Cardiac muscle cell (in vitro differentiated cells and primary cell): ENCODE measurements around the gene GNAZ. TPM values are rescaled to one million over a fixed set of nuclear protein-coding genes. Genes with fewer than 3 reads are reported as not detected.

ENCODE experiments used
- DNase-seq, 2 donors: peaks; one replicate each; pipeline versions ENCODE4 v3.0.0 to v3.0.0-alpha.2; 2010 to 2017; ENCODE audit warnings: low read depth in 1 of 2, low spot score in 1 of 2
- H3K27ac ChIP-seq: fragments of 200-600 bp; sonication (generic); 2 replicates; pipeline ENCODE4 v1.5.1; 2016
- H3K27me3 ChIP-seq: fragments of 200-600 bp; sonication (generic); 2 replicates; pipeline ENCODE4 v1.6.0; 2016; ENCODE audit warnings: control low read depth
- H3K36me3 ChIP-seq: fragments of 200-600 bp; sonication (generic); 2 replicates; pipeline ENCODE4 v1.5.1; 2016; ENCODE audit warnings: control low read depth
- H3K4me1 ChIP-seq: fragments of 200-600 bp; sonication (generic); 2 replicates; pipeline ENCODE4 v1.8.1; 2017; ENCODE audit warnings: low read depth, mild to moderate bottlenecking, mixed run types
- H3K4me3 ChIP-seq: fragments of 200-600 bp; sonication (generic); 2 replicates; pipeline ENCODE4 v1.5.1; 2016; ENCODE audit warnings: mild to moderate bottlenecking
- H3K9me3 ChIP-seq: fragments of 200-600 bp; sonication (generic); 2 replicates; pipeline ENCODE4 v1.5.1; 2017; ENCODE audit warnings: low read depth, mild to moderate bottlenecking, control low read depth
- CTCF ChIP-seq: IDR thresholded peaks from 2 replicates; pipeline ENCODE4 v1.5.1; 2012; ENCODE audit warnings: low read depth, mild to moderate bottlenecking, low read length
- polyA plus RNA-seq: library from polyadenylated mRNA; unstranded; fragments of >200 nt; fragmentation: Nextera tagmentation; extraction: Ambion mirVana; gene quantifications from 2 replicates; pipeline ENCODE4 v1.2.1, GENCODE V29; 2016
- total RNA-seq: library from RNA; depleted of rRNA; stranded (reverse); fragments of >200 nt; gene quantifications from 2 replicates; pipeline ENCODE4 v1.2.3, GENCODE V29; 2016

Gene GNAZ
- total and polyA plus RNA-seq, 2 experiments from 2014 or later: 1.8 to 3.7 TPM

DNA sequence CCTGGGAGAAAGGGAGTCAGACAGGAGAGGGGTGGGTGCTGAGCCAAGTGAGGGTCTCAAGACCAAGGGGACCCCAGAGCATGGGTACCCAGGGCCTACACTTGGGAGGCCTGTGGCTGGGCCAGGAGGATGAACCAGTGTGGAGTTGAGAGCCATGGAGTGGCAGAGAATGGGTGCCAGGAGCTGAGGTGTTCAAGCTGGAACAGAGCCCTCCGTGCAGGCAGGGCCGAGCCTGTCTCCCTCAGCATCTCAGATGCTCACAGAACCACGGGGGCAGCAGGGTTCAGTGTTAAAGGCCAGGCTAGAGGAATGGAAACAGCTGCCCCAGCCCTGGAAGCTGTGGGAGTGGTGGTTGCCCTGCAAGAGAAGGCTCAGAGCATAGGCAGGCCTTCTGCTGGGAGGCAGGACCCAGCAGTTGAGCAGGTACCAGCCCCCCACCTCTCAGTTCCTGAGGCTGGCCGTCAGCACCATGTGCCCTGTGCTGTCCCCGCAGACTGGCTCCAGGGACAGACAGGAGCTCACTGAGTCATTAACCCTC is 39.2 kb downstream of the GNAZ start:
- H3K4me3 ChIP-seq: no peak overlapping the region
- no peak overlapping the region for H3K27ac ChIP-seq
- DNase-seq: no peak
- H3K9me3 ChIP-seq: no peaks in the 10 kb centered on the region
- H3K27me3 ChIP-seq: no peaks in the 10 kb centered on the region
- TF ChIP-seq CTCF: no peak
- H3K36me3 ChIP-seq: no peaks in the 10 kb centered on the region
- no peaks in the 10 kb centered on the region for H3K4me1 ChIP-seq

DNA sequence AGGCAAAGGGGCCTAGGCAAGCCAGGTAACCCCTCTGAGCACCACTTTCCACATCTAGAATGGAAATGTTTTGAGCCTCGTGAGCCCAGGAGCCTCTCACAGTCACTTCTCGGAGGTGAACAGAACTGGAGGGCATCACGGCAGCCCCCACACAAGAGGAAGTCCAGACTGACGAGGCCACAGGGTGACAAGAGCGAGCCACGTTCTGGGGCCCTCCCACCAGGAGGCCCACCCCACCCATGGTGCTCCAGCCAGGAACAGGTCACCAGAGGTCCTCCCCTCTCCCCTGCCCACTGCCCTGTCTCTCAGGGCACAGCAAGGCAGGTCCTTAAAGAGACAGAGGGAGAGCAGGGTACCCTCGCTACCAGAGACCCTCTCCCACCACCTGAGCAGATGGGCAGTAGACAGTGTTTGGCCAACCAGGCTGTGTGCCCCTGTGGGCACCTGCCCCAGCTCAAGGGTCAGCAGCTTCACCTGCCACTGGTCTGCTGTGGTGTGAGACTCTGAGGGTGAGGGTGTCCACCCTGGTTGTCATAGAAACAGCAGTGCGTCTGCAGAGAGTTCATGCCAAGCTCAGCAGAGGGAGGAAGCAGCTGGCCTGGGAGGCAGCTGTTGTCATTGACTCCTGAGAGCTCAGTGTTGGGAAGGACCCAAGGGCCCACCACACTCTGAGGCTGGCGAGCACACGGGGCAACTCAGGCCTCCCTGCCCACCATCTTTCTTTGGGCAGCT is 40.0 kb downstream of the GNAZ start:
- no peaks in the 10 kb centered on the region for H3K27me3 ChIP-seq
- H3K27ac ChIP-seq: no peak overlapping the region
- no peaks in the 10 kb centered on the region for H3K36me3 ChIP-seq
- no peak for DNase-seq
- no peaks in the 10 kb centered on the region for H3K4me1 ChIP-seq
- no peaks in the 10 kb centered on the region for H3K9me3 ChIP-seq
- no peak for TF ChIP-seq CTCF
- no peak overlapping the region for H3K4me3 ChIP-seq

DNA sequence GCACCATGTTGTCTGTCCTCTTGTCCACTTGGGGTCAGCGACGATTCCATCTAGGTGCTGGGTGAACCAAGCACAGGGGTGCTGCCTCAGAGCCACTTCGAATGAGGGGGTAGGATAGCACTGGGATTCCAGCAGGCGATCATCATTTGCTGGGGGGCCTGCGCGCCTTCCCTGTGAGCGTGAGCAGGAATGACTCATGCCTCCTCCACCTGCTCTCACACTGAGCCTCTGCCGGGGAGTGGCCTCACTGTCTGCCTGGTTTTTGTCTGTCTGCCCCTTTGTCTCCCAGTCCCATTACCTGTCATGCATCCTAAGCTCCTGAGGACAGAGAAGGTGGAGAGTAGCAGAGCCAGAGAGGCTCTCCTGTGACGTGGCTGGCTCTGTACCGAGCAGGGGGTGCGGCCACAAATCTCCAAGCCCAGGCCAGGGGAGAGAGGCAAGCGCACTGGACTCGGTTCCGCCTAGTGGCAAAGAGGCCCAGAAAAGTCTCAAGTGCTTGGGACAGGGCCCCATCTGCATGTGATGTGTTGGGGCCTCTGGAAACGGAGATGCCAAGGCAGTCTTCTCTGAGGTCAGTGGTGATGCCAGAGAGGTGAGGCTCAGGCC is 40.7 kb downstream of the GNAZ start:
- Histone ChIP-seq H3K27ac (no peak overlapping the region), H3K4me1 (no peaks in the 10 kb centered on the region), H3K27me3 (no peaks in the 10 kb centered on the region), H3K9me3 (no peaks in the 10 kb centered on the region), H3K4me3 (no peak overlapping the region), H3K36me3 (no peaks in the 10 kb centered on the region)
- TF ChIP-seq CTCF: no peak
- DNase-seq: no peak

DNA sequence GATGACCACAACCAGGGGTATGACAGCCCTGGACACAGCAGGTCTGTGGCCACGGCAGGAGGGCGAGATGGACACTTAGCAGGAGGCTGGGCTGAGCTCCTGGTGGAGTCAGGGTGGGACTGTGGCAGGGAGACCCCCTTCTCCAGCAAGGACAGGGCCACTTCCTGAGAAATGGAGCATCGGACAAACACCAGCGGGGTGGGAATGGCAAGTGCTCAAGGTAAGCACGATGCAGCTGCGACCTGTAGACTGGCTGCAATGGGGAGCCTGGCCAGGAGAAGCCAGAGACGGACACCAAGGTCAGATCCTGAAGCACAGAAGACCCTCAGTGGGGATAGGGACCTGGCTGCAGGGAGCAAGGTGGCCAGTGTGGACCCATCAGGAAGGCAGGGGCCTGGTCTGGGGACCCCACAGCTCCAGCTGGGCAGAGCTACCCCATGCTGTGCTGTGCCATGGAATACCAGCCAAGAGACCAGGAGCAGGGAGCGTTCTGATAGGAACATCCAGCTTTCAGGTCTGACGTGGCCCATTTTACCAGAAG is 42.2 kb downstream of the GNAZ start:
- Histone ChIP-seq H3K4me1 (no peaks in the 10 kb centered on the region), H3K9me3 (no peaks in the 10 kb centered on the region), H3K27me3 (no peaks in the 10 kb centered on the region), H3K27ac (no peak overlapping the region), H3K36me3 (no peaks in the 10 kb centered on the region), H3K4me3 (no peak overlapping the region)
- TF ChIP-seq CTCF: no peak
- no peak for DNase-seq

DNA sequence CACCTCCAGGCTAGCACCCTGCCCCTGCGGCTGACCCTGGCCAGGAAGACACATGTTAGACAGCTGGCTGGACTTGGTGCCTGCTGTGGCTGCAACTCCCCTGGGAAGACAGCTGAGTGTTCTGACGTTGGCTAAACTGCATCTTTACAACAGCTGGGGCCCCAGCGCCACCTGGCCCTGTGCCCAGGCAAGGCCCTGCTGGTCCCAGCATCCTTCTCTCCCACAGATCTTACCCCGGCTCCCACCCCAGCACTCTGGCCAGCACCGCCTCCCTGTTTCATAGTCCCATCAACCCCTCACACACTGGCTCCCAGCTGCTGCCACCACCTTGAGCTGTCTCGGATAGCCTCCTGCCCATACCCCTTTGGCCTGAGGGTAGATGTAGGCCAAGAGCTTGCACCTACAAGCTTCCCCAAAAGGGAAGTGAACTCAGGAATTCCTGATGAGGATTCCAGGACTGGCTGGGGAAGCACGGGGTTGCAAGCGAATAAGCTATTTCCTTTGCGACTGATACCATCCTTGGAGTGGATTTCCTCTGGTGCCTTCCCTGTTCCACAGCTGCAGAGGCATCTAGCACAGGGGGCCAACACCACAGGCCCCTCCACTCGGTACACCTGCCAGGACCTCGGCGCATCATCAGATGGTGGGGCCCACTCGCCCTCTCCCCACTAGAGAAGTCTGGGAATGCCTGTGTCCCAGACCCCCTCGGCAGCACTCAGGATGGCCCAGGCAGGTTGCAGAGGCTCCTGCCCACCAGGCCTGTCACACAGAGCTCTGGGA is 42.9 kb downstream of the GNAZ start:
- Histone ChIP-seq H3K9me3 (no peaks in the 10 kb centered on the region), H3K4me1 (no peaks in the 10 kb centered on the region), H3K27me3 (no peaks in the 10 kb centered on the region), H3K36me3 (no peaks in the 10 kb centered on the region), H3K4me3 (no peak overlapping the region), H3K27ac (no peak overlapping the region)
- no peak for TF ChIP-seq CTCF
- peak in 1 of 2 donors; percentile 64 for DNase-seq
